Measurements from ENCODE around the gene MNS1.
"Not testable (repeated sequence)": the region's sequence is repeated elsewhere in the genome, so short reads cannot be mapped to it uniquely, and the experiment has no call there.

Gene MNS1, protein sequence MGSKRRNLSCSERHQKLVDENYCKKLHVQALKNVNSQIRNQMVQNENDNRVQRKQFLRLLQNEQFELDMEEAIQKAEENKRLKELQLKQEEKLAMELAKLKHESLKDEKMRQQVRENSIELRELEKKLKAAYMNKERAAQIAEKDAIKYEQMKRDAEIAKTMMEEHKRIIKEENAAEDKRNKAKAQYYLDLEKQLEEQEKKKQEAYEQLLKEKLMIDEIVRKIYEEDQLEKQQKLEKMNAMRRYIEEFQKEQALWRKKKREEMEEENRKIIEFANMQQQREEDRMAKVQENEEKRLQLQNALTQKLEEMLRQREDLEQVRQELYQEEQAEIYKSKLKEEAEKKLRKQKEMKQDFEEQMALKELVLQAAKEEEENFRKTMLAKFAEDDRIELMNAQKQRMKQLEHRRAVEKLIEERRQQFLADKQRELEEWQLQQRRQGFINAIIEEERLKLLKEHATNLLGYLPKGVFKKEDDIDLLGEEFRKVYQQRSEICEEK

DNA sequence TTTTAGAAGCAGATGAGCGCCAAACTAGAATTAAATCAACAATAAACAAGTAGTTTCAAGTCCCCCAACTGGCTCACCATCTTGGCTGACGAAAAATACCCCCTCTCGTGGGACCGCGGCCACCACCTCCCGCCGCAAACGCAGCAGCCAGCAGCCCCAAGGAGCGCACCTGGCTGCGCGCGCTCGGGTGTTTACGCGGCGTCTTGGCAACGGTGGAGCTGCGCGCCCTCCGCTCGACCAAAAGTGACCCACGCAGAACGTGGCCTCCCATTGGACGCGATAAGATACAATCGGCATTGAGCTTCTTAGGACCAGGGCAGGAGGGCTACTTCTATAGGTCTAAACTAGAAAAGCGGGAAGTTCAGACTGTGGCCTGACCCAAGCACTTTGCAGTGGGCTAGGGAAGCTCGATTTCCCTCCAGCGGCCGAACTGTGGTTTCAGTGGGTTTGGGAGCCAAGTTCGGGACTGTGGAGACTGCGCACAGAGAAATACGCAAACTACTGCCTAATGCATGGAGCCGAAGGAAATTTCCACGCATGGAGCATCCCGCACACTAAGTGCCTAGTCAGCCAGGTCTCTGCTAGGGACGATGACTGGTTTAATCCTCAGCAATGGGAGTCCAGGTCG is at the start of gene MNS1:
Gene MNS1 (minus strand): TSS at position 245 of the 628 bp plus-strand sequence. CDS start 165 bp downstream, at position 80.
- DNase-seq: peak; percentile 5 to 91 (median 74)

DNA sequence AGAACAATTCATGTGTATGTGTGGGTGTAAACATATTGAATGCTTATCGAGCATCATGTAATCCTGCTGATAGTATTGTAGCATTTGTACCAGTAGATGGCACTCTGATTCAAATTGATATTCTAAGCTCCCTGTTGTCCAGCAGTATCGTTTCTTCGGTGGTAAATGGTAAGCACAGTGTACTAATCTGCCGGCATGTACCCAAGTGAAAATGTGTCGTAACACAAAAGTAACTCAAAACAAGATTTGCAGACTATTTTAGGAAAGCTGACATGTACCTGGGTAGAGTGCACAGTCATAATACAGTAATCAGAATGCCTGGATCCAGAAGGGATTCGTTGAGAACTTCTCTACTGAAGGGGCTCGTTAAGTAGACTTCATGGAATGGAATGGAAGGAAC is 31.7 kb upstream of the MNS1 start:
- peak in 4 of 56 donors; percentile 1 to 44 (median 6) for DNase-seq

DNA sequence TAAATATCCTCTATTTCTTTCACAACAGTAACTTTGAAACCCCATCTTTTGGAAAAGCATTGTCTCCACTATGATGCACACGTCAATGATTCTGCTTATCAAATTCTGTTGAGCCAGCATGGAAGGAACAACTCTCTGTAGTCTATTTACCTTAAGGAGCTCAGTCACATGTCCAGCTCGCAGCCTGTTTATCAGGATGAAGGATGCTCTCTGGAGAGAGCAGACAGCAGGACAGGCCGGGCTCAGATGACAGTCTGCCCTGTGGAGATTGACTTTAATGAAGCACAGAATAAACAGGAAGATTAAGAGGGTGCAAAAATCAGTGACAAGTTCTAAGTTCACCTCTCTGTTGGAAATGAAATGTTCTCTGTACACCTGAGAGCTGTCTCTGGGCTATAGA is 30.6 kb upstream of the MNS1 start:
- DNase-seq: no peak

DNA sequence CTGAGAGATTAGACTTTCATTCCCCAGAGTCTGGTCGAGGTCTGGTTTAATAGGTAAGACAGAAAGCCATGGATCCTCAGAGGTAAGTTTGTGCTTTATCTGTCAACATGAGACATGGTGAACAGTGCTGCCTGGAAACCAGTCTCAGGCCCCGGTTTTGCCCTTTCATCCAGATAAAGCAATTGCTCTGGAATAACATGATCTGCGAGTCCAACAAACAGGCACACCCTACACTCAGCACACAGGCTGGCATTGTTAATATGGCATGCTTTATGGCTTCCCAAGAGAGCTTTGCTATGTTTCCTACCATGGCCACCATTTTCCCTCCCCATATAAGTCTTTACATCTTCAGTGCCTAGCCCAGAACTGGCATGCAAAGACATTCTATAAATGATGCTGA is 30.1 kb upstream of the MNS1 start:
- DNase-seq: no peak

DNA sequence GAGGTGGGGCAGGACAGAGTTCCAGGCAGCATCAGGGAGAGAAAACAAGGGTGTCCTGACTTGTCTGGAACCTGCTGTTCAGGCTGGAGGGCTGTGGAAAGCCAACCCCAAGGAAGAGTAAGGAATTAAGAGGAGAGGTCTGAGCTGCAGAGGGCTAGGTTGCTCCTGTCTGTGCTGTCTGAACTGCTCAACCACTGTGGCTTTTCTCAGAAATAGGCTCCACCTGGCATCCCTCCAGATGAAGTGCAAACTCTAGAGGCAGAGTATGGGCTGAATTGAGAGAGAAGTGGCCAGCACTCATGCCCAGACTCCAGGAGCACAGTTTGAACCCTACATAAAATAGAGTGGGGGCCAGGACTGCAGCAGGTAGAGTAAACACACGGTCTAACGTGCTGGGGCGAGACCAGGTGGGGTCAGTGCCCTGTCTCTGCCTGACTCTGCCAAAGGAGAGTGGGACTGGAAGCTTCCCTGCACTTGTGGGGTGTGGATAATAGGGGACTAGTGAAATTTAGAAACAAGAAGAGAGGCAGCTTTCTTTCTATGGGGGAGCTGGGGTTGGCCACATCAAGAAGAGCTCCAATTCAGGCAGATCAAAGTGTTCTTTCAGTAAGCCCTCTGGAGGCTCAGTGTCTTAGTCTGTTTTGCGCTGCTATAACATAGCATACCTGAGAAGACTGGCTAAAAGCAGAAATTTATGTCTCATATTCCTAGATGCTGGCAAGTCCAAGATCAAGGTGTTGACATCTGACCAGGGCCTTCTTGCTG is 28.0 kb upstream of the MNS1 start:
- no peak for DNase-seq

DNA sequence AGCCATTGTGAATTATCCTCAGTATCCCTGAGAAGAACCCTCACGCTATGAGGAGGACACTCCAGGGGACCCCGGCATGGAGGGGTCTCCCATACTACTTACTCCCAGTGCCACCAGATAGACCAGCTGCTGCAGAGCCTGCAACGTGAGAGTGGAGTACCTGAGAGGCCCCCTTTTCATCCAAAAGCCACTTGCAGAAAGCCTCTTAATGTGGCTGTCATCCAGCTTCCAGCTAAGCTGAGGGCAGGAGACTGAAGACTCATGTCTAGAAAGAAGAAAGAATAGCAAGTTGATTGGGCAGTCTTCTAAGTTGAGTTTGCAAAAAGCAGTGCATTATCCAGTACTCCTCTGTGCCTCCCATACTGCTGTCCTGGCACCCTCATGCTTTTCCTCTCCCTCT is 27.3 kb upstream of the MNS1 start:
- no peak for DNase-seq

DNA sequence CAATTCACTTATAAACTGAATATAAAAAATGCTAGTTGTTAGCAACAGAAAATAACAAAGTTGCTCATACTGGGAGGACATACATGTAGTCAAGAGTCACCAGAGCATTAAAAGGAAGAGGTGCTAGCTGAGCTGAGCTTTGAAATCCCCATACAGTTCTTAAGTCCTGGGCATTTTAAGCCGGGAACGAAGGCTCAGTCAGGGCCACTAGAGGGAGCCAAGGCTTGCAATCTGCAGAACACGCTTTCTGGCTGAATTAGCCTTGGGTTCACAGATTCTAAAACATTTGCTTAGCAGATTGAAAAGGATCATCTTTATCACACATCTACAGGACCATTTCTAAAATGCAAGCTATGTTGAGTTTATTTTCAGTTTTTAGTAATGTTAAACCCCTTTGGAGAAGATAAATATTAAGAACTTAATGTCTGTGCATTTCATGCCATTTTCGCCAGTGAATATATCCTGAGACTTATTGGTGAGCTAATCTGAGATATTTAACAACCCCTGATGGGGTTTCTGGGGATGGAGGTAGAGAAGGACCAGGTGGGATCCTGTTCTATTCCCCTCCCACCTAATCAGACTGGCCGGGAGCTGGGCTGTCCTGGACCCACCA is 26.3 kb upstream of the MNS1 start:
- DNase-seq: peak in 46 of 56 donors; percentile 3 to 81 (median 27)

DNA sequence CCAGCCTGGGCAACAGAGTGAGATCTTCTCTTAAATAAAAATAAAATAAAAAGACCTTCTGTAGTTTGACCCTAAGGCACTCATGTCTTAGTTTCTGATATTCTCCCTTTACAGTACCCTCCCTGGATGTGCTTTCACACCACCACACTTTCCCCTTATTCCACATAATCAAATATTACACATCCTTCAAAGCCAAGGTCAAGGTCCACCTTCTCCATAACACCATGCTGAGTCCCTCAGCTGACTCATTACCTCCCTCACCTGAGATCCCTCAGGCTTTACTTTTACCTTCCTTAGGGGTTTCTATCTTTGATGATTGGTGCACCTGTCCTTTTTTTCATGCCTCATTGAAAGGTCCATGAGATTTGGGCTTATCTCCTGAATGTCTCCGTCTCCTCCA is 25.5 kb upstream of the MNS1 start:
- no peak for DNase-seq

DNA sequence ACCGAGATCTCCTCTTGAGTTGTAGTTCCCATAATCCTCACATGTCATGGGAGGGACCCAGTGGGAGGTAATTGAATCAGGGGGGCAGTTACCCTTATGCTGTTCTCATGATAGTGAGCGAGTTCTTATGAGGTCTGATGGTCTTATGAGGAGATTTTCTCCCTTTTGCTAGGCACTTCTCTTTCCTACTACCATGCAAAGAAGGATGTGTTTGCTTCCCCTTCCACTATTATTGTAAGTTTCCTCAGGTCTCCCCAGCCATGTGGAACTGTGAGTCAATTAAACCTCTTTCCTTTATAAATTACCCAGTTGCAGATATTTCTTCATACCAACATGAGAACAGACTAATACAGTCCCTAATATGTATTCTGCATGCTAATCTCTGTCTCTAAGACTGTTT is 21.3 kb upstream of the MNS1 start:
- not testable (repeated sequence) for DNase-seq

DNA sequence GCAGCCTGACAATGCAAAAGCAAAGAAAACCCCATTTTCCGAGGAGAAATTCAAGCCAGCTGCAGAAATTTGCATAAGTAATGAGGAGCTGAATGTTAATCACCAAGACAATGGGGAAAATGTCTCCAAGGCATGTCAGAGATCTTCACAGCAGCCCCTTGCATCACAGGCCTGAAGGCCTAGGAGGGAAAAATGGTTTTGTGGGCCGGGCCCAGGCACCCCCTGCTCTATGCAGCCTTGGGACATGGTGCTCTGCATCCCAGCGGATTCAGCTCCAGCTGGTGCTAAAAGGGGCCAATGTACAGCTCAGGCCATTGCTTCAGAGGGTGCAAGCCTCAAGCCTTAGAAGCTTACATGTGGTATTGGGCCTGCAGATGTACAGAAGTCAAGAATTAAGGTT is 20.5 kb upstream of the MNS1 start:
- DNase-seq: not testable (repeated sequence)

DNA sequence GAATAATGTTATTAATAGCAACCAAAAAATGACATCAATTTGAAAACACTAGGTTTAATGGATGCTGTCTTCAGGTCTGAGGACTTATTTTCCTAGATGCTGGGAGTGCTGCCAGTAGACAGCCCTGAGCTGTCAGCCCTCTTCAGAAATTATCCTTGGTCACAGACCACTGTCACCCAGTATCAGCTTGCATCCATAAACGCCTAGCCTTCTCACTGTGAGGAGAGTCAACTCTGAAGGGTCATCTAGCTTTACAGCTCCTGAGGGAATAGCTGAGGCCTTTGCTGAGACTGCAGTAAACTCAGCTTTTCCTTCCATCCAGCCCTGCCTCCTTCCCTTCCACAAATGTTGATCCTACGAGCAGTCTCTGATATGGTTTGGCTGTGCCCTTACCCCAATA is 19.4 kb upstream of the MNS1 start:
- DNase-seq: no peak

DNA sequence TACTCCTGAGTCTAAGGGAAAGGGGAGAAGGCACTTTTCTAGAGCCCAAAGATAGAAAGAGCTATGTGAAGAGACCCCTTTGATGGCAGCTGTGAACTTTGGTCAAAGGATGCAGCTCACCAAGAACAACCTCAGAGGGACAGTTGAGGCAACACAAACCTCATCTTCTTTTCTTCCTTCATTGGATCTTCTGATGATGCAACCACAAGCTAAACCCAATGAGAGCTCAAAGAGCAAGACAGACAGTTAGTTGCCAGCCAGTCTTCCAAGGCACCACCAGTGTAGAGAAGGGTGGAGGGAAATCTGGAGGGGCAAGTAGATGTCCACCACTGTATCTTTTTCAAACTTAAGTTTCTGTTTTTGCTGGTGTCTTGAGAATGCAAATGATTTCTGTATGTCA is 10.4 kb upstream of the MNS1 start:
- no peak for DNase-seq

DNA sequence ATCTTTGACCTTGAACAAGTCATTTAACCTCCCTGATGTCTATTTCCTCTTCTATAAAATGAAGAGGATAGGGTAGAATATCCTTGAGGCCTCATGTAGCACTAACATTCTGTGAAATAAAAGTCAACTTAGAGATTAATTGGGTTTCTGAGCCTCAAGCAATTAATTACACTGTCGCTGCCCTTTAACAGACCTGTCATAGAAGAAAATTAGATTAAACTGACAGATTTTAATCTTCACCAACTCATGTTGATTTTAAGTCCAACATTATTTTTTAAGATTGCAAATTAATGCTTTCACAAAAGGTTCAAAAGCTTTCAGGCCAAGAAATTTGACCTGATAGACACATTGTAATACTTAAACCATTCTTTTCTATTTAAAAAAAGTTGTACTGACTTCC is 8.1 kb upstream of the MNS1 start:
- DNase-seq: no peak

DNA sequence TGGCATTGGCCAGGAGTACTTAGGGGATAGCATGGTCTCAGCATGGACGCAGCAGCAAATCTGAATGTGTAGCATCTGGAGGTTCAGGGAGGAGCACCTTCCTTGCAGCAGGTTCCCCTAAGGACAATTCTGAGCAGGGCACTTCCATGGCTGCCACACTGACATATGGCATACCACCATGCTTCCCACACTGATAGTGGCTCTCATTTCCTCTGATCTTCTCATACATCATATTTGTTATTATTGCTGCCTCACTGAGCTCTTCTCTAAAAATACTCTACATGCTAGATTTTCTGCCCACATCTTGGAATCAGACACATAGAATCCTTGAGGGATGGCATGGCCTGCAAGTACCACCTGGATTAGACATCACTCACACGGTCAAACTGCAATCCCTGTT is 7.3 kb upstream of the MNS1 start:
- no peak for DNase-seq

DNA sequence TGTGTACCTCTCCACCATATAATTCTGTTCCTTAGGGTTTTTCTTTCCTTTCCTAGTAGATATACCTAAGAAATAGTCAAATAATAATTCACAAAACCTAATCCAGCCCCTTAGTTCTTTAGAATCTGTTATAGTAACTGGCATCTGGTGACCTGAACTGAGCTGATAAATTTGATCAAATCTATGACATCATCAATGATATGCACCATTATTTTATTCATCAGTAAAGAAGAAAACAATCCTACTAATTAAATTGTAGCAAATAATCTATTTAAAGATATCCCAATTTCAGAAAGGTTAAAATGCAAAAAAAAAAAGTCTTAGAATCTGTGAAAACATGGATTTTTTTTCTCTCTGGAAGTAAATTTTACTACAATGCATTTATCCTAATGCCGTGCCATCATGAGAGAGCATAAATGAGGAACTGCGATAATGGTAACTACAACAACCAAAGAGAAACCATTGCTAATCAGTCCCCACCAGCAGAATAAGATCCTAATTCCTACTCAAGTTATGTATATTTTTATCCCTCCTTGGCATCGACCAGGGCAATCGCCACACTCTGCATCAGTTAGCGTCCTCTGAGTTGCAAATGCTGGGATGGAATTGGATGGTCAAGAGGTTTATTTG is 6.6 kb upstream of the MNS1 start:
- no peak for DNase-seq

DNA sequence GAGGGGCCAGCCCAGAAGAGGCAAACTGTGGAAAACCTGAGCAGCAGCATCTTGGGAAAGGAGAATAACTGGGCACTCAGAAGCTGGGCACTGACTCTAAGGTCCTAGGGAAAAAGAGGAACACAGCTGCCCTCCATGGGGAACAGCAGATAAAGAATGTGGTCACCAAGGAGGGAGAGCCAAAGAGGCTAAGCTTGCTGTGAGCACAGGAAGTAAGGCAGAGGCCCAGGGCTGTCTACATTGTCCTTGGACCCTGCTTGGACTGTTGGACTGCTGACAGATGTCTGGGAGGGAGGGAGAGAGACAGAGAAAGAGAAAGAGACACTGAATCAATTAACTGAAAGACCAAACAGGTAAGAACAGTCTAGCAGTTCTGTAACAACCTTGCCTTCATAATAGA is 4.5 kb upstream of the MNS1 start:
- no peak for DNase-seq

DNA sequence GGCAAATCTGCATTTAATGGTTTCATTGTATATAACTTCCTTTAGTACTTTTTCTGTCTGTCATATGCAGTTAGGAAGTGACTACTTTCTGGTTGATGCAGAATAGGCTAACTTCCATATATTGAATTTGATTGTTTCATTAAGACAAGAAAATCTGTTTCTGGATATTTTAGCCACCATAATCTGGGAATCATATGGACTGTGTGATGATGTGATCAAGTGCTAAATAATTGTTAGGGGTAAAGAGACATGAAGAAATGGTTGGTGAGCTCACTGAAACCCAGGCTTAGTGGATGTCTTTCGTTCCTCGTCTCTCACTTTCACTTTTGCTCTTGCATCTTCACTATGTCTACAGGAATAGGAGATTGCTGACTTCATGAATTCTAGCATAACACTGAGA is 3.5 kb upstream of the MNS1 start:
- no peak for DNase-seq

DNA sequence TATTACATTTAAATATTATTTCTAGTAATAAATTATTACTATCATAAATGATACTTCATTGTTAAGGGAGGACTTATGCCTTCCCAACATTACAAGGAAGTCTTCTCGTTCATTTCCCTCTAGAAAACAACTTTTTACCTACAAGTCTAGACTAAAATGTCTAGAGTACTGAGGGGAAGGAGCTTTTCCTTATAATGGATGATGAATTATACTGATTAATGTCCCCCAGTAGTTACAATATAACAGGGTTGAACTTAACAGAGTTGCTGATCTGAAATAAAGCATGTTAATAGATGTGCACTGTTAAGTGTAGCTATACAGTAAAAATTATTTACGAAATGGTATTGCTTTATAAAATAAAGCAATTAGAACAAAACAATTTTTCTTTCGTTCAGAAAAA is 2.7 kb upstream of the MNS1 start:
- no peak for DNase-seq

DNA sequence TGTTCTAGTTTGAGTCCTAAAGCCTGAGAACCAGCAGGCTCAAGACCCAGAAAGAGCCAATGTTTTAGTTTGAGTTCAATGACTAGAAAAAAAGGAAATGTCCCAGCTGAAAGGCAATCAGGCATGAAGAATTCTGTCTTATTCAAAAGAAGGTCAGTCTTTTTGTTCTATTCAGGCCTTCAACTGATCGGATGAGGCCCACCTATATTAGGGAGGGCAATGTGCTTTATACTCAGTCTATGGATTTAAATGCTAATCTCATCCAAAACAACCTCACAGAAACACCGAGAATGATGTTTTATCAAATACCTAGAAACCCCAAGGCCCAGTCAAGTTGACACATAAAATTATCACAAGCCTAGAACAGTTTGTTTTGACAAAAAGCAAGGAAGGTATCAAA is 4.0 kb downstream of the MNS1 start:
- DNase-seq: no peak

DNA sequence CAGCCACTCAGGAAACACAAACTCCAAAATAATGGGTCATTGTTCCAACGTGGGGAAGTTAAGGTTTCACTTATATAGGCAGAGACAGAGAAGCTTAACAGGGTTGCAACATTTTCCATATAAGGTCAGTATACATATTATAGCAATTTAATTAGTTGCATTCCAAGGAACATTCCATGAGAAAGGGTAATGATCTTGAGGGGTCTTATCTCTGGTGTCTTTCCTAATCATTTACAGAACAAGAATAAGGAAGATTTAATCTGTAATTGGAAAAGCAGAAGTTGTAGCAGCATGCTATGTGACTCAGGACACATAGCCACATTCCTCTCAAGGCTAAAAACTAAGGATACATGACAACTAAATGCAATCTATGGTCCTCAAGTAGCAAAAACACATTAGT is 4.9 kb downstream of the MNS1 start:
- DNase-seq: no peak

DNA sequence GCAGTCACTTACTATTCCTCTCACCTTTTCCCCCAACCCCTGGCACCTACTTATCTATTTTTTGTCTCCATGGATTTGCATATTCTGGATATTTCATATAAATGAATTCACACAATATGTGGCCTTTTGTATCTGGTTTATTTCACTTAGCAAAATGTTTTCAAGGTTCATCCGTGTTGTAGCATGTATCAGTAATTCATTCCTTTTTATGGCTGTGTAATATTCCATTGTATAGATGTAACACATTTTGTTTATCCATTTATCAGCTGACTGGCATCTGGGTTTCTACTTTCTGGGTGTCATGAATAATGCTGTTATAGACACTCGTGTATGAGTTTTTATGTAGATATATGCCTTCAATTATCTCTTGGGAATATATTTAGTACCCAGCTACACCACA is 5.8 kb downstream of the MNS1 start:
- DNase-seq: no peak

Data from amygdala (tissue), 56 donors.